Left ventricle myocardium superior (tissue), 1 donor: ENCODE data around the gene ATPAF1. TPM values are rescaled to one million over a fixed set of nuclear protein-coding genes. Genes with fewer than 3 reads are reported as not detected.
A peak's percentile ranks its signal among the peaks of the same experiment; 100 is the strongest.
"Not testable (repeated sequence)": the region's sequence is repeated elsewhere in the genome, so short reads cannot be mapped to it uniquely, and the experiment has no call there.

Experiments
- ATAC-seq: fragments of 200-7000 bp; cut with Tn5 transposase; one replicate; pipeline ENCODE4 v1.9.1; 2020; ENCODE audit warnings: mild to moderate bottlenecking, moderate library complexity
- DNase-seq: peaks from one replicate; pipeline ENCODE4 v3.0.0-alpha.2; 2020
- intact Hi-C: fragments of 100-400 bp; cut with micrococcal nuclease; formaldehyde crosslinking; loops from one replicate; pipeline ENCODE4 v1.11.0; 2022
- total RNA-seq: library from RNA; stranded (reverse); fragmentation: NEBNext Ultra II Directional; extraction: Animal tissue kit (Norgen Biotek cat#: 25700); gene quantifications from one replicate; pipeline ENCODE4 v1.2.1, GENCODE V29; 2021
- donor health status: DM: no; HTN: yes; CAD: no; lungs with severe emphysema.

Gene ATPAF1
- total RNA-seq, 1 donor from 2014 or later: 216 TPM

GRCh38 chr1:46684670-46685069, 16.5 kb upstream of the ATPAF1 start:
- DNase-seq (no peak), ATAC-seq (no peak)
- intact Hi-C loops: no loop called here

DNA sequence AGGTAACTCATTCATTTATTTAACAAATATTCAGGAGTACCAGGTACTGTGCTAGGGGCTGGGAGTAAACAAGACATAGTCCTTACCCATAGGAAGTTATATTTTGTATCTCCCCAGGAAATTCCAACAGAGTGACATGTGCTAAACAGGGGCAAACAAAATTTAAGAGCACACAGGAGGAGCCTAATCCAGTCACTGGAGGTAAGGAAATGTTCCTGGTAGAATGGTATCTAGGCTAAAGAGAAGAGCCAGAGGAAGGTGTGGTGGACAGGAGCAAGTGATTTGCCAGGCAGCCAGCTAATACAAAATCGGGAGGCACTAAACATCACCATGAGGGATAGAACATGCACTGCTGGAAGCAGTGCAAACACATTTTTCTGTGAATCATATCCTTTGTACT, 13.9 kb upstream of the ATPAF1 start:
- no peak for ATAC-seq
- no peak for DNase-seq
- intact Hi-C loops: no loop called here

- intact Hi-C loops: no loop called here
- ATAC-seq: no peak
- no peak for DNase-seq
These were observed 13.3 kb upstream of the ATPAF1 start for GRCh38 chr1:46681333-46682034.

DNA sequence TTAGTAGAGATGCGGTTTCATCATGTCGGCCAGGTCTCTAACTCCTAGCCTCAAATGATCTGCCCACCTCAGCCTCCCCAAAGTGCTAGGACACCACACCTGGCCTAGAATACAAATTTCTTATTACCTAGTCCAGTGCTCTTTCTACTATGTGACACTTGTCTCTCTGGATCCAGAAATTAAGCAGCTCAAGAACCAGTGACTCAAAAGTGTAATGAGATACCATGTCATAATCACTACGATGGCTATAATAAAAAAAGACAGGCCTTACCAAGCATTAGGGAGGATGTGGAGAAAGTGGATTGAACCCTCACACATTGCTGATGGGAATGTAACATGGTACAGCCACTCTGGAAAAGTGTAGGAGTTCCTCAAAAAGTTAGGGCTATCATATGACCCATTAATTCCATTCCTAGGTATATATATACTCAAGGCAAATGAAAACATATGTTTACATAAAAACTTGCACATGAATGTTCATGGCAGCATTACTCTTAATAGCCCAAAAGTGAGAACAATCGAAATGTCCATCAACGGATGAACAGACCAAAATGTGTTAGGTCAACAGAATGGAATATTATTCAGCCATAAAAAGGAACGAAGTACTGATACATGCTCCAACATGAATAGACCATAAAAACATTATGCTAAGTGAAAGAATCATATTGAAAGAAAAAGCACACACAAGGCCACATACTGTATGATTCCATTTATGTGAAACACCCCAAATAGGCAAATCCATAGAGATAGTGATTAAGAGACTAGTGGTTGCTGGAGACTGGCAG, 11.8 kb upstream of the ATPAF1 start:
- ATAC-seq: no peak
- intact Hi-C loops: no loop called here
- DNase-seq: no peak

DNA sequence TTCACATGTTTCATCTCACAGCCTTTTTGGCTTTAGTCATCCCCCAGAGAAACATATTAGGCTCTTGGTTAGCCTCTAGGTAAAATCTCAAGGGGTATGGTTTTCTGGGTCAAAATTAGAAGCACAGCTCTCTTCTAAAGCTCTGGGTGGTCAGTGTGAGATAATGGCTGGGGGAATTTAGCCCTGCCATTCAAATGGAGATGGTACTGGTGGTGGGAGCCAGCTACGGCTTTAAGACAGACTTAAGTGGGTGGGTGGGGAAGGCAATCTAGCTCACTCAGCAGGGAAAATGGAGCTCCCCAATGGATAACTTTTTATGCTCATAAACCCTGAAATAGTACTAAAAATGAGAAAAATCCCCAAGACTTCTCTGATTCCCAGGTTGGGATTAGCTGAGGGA, 9.2 kb upstream of the ATPAF1 start:
- DNase-seq: no peak
- ATAC-seq: no peak
- intact Hi-C loops: no loop called here

DNA sequence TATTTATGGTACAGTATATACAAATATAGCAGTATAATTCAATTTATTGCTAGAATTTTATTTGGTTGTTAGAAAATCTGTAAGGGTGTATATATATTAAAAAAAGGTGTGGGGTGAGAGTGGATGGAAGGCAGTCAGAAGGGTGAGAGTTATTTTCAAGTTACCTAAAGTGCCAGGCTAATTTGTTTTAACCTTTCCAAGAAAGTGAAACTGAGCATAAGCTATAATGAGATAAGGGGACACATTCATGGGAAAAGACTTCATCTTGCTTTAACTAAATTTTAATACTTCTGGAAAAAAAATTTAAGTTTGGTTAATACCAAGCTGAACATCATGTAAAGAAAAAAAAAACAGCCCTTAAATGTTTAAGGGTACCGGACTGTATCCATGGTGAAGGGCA, 8.4 kb upstream of the ATPAF1 start:
- intact Hi-C loops: no loop called here
- DNase-seq (no peak), ATAC-seq (no peak)

DNA sequence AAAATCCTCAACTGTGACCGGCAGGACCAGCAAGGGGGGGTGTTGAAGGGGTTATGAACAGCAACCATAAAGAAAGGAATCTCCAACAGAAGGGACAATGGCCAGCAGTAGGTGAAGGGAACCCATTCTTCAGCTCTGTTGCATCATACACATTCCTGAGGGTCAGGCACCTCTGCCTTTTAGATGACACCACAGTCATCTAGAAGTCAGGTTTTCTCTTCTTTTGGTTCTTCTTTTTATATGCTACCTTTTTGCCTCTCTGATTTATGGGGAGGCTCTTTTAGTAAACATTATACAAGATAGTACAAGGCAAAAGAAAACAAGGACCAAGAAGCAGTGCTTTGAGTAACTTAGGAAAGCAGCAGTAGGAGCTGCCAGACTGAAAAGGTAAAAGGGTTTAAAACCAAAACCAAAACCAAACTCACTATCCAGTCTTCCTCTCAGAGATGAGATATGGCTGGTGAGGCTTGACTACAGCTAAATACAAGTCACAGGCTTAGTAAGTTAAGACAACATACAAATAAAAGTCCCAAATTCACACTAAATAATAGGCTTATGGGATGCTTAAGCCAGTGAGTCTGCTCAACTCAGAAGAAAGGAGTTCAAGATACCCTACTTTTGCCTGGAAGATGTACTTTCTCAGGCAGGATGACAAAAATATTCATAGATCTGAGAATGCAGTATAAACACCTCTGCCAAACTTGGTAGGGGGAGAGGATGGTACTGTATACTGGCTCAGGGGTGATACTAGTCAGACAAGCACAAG, 7.6 kb upstream of the ATPAF1 start:
- ATAC-seq (no peak), DNase-seq (no peak)
- intact Hi-C loops: no loop called here

GRCh38 chr1:46673749-46674182, 5.6 kb upstream of the ATPAF1 start:
- ATAC-seq (no peak), DNase-seq (no peak)
- intact Hi-C loops: no loop called here

- DNase-seq (no peak), ATAC-seq (no peak)
- intact Hi-C loops: no loop called here
These were observed 4.5 kb upstream of the ATPAF1 start for GRCh38 chr1:46672696-46673095.

DNA sequence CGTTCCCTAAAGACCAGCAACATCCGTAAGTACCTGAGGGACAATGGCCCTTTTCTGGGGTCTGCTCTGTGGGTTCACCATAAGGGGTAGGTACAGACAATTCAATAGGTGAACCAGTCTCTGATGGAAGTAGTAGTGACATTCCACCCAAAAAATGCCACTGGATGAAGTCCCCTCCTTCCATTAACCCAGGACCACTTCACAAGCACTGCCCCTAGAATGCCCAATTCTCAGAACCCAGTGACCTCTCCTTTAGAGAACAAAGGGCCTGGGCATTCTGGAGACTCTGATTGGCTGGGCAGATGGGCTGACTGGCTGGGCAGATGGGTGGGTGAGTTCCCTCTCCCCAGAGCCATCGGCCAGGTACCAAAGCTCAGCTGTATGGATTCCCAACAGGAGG, 3.4 kb upstream of the ATPAF1 start, which contains the start of gene TEX38:
TSS of gene TEX38 (plus strand) at position 301 of the 400 bp plus-strand sequence. CDS start at position 382, 81 bp downstream.
- intact Hi-C loops: no loop called here
- ATAC-seq: no peak
- DNase-seq: no peak

DNA sequence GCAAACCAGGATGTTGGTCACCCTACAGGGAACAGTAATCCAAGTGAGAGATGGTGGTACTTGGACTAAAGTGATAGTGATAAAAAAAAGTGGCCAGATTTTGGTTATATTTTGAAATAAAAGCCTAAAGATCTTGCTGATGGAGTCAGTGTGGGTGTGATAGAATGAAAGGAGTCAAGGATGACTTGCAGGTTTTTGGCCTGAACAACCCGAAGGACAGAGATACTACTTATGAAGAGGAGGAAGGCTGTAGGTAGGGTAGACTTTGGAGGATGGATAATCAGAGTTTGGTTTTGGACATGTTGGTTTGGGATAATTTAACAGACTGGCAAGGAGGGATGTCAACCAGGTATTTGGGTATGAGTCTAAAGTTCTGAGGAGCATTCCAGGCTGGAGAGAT, 2.0 kb upstream of the ATPAF1 start:
- ATAC-seq (no peak), DNase-seq (no peak)
- intact Hi-C loops: no loop called here

- intact Hi-C loops: no loop called here
- DNase-seq (no peak), ATAC-seq (no peak)
These were observed 2.2 kb downstream of the ATPAF1 start for GRCh38 chr1:46665983-46666382.

GRCh38 chr1:46662919-46663318, 5.2 kb downstream of the ATPAF1 start:
- intact Hi-C loops, DNase-seq, ATAC-seq: not testable (repeated sequence)

GRCh38 chr1:46660116-46660515, 8.0 kb downstream of the ATPAF1 start:
- intact Hi-C loops, DNase-seq, ATAC-seq: not testable (repeated sequence)

DNA sequence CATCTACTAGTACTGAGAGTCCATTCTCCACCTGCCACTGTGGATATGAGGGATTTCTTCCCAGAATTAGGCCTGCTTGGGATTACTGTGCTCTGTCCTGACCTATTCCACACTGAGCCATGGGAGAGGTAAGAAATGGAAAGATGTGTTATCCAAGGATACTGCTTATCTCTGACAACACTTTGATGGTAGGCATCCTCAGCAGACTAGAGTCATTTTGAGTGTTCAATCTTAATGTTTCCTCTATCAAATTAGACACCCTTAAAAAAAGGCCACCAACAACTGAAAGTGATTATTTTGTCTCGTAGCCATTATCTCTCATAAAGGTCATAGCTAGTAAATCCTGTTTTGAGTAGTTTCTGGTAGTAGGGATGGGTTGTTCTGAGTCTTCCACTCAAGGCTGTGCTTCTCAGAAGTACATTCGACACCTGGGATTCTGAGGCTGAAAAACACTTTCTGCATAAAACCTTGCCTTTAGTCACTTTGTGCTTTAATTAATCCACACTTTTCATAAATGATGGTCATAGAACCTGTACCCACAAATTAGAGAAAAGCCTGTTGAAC, 8.8 kb downstream of the ATPAF1 start:
- DNase-seq (no peak), ATAC-seq (no peak)
- intact Hi-C loops: no loop called here

DNA sequence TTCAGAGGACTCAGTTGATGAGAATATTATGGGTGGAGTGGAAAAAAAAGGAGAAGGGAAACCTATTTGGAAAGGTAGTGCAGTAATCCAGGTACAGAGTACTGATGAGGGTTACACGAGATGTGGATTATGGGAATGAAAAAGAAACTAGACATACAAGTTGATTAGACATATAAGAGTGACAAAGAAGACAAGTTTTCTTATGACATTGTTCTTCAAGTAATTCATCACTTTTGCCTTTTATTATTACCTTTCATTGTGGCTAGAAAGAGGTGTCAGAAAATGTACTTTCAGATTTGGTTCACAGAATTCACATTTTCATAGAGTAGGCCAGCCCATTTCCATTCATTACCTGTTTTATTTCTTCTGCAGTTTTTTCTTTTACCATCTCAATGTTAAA, 10.4 kb downstream of the ATPAF1 start:
- ATAC-seq (no peak), DNase-seq (no peak)
- intact Hi-C loops: no loop called here

DNA sequence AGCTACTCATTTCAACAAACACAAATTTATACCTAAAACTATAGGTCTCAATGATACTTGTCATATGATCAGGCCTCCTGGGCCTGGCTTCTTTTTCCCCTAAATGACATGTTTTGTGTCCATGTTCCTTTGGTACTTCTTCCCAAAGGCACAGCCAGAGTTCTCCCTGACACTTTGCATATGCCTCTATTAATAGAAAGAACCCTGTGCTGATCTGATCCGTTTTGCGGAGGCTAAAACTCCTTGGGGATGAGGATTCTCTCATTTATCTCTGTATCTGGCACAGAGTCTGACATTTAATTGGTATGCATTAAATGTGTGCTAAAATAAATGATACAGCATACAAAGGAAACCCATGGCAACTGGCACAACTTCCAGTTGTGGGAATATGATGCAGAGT, 11.5 kb downstream of the ATPAF1 start:
- DNase-seq (no peak), ATAC-seq (peak; percentile 73)

GRCh38 chr1:46655848-46656247, 12.3 kb downstream of the ATPAF1 start:
- intact Hi-C loops: no loop called here
- DNase-seq: no peak
- ATAC-seq: no peak

More for the DNA sequence above, 11.5 kb downstream of the ATPAF1 start:
- intact Hi-C loops: no loop called here

- DNase-seq, intact Hi-C loops, ATAC-seq: not testable (repeated sequence)
These were observed 13.5 kb downstream of the ATPAF1 start for GRCh38 chr1:46654698-46655097.

- DNase-seq (no peak), ATAC-seq (no peak)
- intact Hi-C loops: no loop called here
These were observed 14.2 kb downstream of the ATPAF1 start for GRCh38 chr1:46654012-46654411.
